ENCODE data around the gene PLOD2.

The PLOD2 gene

GRCh38 chr3:146161663-146162002, 649 bp upstream of the PLOD2 start:
- Histone ChIP-seq H3K4me1 (ENCODE audit: control insufficient read depth in 1 of 2, insufficient read depth in 2 of 2, low read length in 2 of 2) (peaks cover 6 to 11% of the 10 kb centered on the region in 2 experiments), H3K9me3 (ENCODE audit: insufficient read depth, low read depth, low read length) (no peaks in the 10 kb centered on the region), H3K36me3 (ENCODE audit: control insufficient read depth in 1 of 2, insufficient read depth in 2 of 2, low read length in 2 of 2) (no peaks in the 10 kb centered on the region), H2AFZ (ENCODE audit: insufficient read depth, low read length, poor library complexity) (peak overlapping the region; percentile 77), H3K27ac (ENCODE audit: low read depth, low read length) (peak overlapping the region; percentile 91), H3K4me2 (ENCODE audit: low read length) (peak overlapping the region; percentile 83), H2BK5ac (ENCODE audit: low read depth, low read length, poor library complexity) (peak overlapping the region; percentile 90), H2BK120ac (ENCODE audit: insufficient read depth, low read length, poor library complexity) (peak overlapping the region; percentile 56), H3K79me2 (ENCODE audit: control insufficient read depth, insufficient read depth, low read length, poor library complexity) (peaks cover 10% of the 10 kb centered on the region), H3K4ac (ENCODE audit: low read depth, low read length) (peak overlapping the region; percentile 44), H3K18ac (ENCODE audit: low read length) (peak overlapping the region; percentile 92), H3K27me3 (ENCODE audit: insufficient read depth, low read length) (no peaks in the 10 kb centered on the region), H3K14ac (ENCODE audit: low read length) (peak overlapping the region; percentile 81), H4K91ac (ENCODE audit: low read depth, low read length) (peak overlapping the region; percentile 86), H4K12ac (ENCODE audit: low read depth, low read length) (peak overlapping the region; percentile 80), H2BK12ac (ENCODE audit: low read length) (peak overlapping the region; percentile 37), H2AK5ac (ENCODE audit: low read length) (no peak overlapping the region), H3K23ac (ENCODE audit: low read length) (no peak overlapping the region), H3K4me3 (ENCODE audit: low read depth, low read length) (peak overlapping the region; percentile 84), H4K8ac (ENCODE audit: low read depth, low read length) (peak overlapping the region; percentile 90), H3K9ac (ENCODE audit: low read length) (peak overlapping the region; percentile 30), H3K79me1 (ENCODE audit: low read length) (peaks cover 16% of the 10 kb centered on the region)
- WGBS (ENCODE audit: extremely low coverage, insufficient coverage, insufficient read length): no CpG with 5 or more reads among the region's 15 CpGs
- peak; percentile 29 to 50 for DNase-seq

- Histone ChIP-seq H4K12ac (ENCODE audit: low read depth, low read length) (peak overlapping the region; percentile 80), H3K23ac (ENCODE audit: low read length) (no peak overlapping the region), H2AK5ac (ENCODE audit: low read length) (peak overlapping the region; percentile 7), H2AFZ (ENCODE audit: insufficient read depth, low read length, poor library complexity) (peak overlapping the region; percentile 89), H3K14ac (ENCODE audit: low read length) (peak overlapping the region; percentile 95), H2BK120ac (ENCODE audit: insufficient read depth, low read length, poor library complexity) (peak overlapping the region; percentile 80), H3K36me3 (ENCODE audit: control insufficient read depth in 1 of 2, insufficient read depth in 2 of 2, low read length in 2 of 2) (no peaks in the 10 kb centered on the region), H3K4me2 (ENCODE audit: low read length) (peak overlapping the region; percentile 83), H3K4ac (ENCODE audit: low read depth, low read length) (peak overlapping the region; percentile 81), H4K8ac (ENCODE audit: low read depth, low read length) (peak overlapping the region; percentile 90), H3K79me2 (ENCODE audit: control insufficient read depth, insufficient read depth, low read length, poor library complexity) (peaks cover 12% of the 10 kb centered on the region), H2BK5ac (ENCODE audit: low read depth, low read length, poor library complexity) (peak overlapping the region; percentile 90), H3K79me1 (ENCODE audit: low read length) (peaks cover 19% of the 10 kb centered on the region), H4K91ac (ENCODE audit: low read depth, low read length) (peak overlapping the region; percentile 86), H3K9me3 (ENCODE audit: insufficient read depth, low read depth, low read length) (no peaks in the 10 kb centered on the region), H2BK12ac (ENCODE audit: low read length) (peak overlapping the region; percentile 68), H3K4me3 (ENCODE audit: low read depth, low read length) (peak overlapping the region; percentile 84), H3K18ac (ENCODE audit: low read length) (peak overlapping the region; percentile 92), H3K27me3 (ENCODE audit: insufficient read depth, low read length) (no peaks in the 10 kb centered on the region), H3K9ac (ENCODE audit: low read length) (peak overlapping the region; percentile 78), H3K4me1 (ENCODE audit: control insufficient read depth in 1 of 2, insufficient read depth in 2 of 2, low read length in 2 of 2) (peaks cover 8 to 16% of the 10 kb centered on the region in 2 experiments), H3K27ac (ENCODE audit: low read depth, low read length) (peak overlapping the region; percentile 91)
- peak; percentile 48 to 61 for DNase-seq
- WGBS (ENCODE audit: extremely low coverage, insufficient coverage, insufficient read length): no CpG with 5 or more reads among the region's 35 CpGs
Observed at GRCh38 chr3:146160321-146160963, 542 bp downstream of the PLOD2 start.

- no peak overlapping the region for H4K12ac ChIP-seq (ENCODE audit: low read depth, low read length)
- H4K91ac ChIP-seq (ENCODE audit: low read depth, low read length): no peak overlapping the region
- peaks cover 19% of the 10 kb centered on the region for H3K79me1 ChIP-seq (ENCODE audit: low read length)
- no peak overlapping the region for H2BK12ac ChIP-seq (ENCODE audit: low read length)
- peak overlapping the region; percentile 63 for H3K9ac ChIP-seq (ENCODE audit: low read length)
- no CpG with 5 or more reads among the region's 7 CpGs for WGBS (ENCODE audit: extremely low coverage, insufficient coverage, insufficient read length)
- H3K9me3 ChIP-seq (ENCODE audit: insufficient read depth, low read depth, low read length): no peaks in the 10 kb centered on the region
- peak overlapping the region; percentile 91 for H3K27ac ChIP-seq (ENCODE audit: low read depth, low read length)
- H2AK5ac ChIP-seq (ENCODE audit: low read length): no peak overlapping the region
- H3K18ac ChIP-seq (ENCODE audit: low read length): no peak overlapping the region
- no peak overlapping the region for H2BK120ac ChIP-seq (ENCODE audit: insufficient read depth, low read length, poor library complexity)
- H2AFZ ChIP-seq (ENCODE audit: insufficient read depth, low read length, poor library complexity): no peak overlapping the region
- H3K79me2 ChIP-seq (ENCODE audit: control insufficient read depth, insufficient read depth, low read length, poor library complexity): peaks cover 12% of the 10 kb centered on the region
- H4K8ac ChIP-seq (ENCODE audit: low read depth, low read length): no peak overlapping the region
- H3K4ac ChIP-seq (ENCODE audit: low read depth, low read length): no peak overlapping the region
- H3K4me3 ChIP-seq (ENCODE audit: low read depth, low read length): peak overlapping the region; percentile 84
- H3K27me3 ChIP-seq (ENCODE audit: insufficient read depth, low read length): no peaks in the 10 kb centered on the region
- no peak for DNase-seq
- H3K14ac ChIP-seq (ENCODE audit: low read length): no peak overlapping the region
- H3K23ac ChIP-seq (ENCODE audit: low read length): no peak overlapping the region
- no peaks in the 10 kb centered on the region for H3K36me3 ChIP-seq (ENCODE audit: control insufficient read depth in 1 of 2, insufficient read depth in 2 of 2, low read length in 2 of 2)
- no peak overlapping the region for H2BK5ac ChIP-seq (ENCODE audit: low read depth, low read length, poor library complexity)
- H3K4me2 ChIP-seq (ENCODE audit: low read length): peak overlapping the region; percentile 83
- peaks cover 6 to 11% of the 10 kb centered on the region in 2 experiments for H3K4me1 ChIP-seq (ENCODE audit: control insufficient read depth in 1 of 2, insufficient read depth in 2 of 2, low read length in 2 of 2)
Observed at GRCh38 chr3:146159616-146160320, 1.2 kb downstream of the PLOD2 start.

GRCh38 chr3:146159037-146159436, 1.9 kb downstream of the PLOD2 start:
- no CpG with 5 or more reads among the region's 4 CpGs for WGBS (ENCODE audit: extremely low coverage, insufficient coverage, insufficient read length)

More at GRCh38 chr3:146159037-146159436, 1.9 kb downstream of the PLOD2 start:
- H3K4me1 ChIP-seq (ENCODE audit: control insufficient read depth in 1 of 2, insufficient read depth in 2 of 2, low read length in 2 of 2): peaks cover 5 to 11% of the 10 kb centered on the region in 2 experiments
- no peak overlapping the region for H2BK5ac ChIP-seq (ENCODE audit: low read depth, low read length, poor library complexity)
- no peak overlapping the region for H4K91ac ChIP-seq (ENCODE audit: low read depth, low read length)
- H2AFZ ChIP-seq (ENCODE audit: insufficient read depth, low read length, poor library complexity): no peak overlapping the region
- no peak overlapping the region for H3K27ac ChIP-seq (ENCODE audit: low read depth, low read length)
- no peak overlapping the region for H2AK5ac ChIP-seq (ENCODE audit: low read length)
- peak overlapping the region; percentile 82 for H3K4ac ChIP-seq (ENCODE audit: low read depth, low read length)
- no peak for DNase-seq
- H2BK120ac ChIP-seq (ENCODE audit: insufficient read depth, low read length, poor library complexity): no peak overlapping the region
- no peak overlapping the region for H3K18ac ChIP-seq (ENCODE audit: low read length)
- H3K79me2 ChIP-seq (ENCODE audit: control insufficient read depth, insufficient read depth, low read length, poor library complexity): peaks cover 12% of the 10 kb centered on the region
- H3K23ac ChIP-seq (ENCODE audit: low read length): no peak overlapping the region
- no peaks in the 10 kb centered on the region for H3K9me3 ChIP-seq (ENCODE audit: insufficient read depth, low read depth, low read length)
- no peaks in the 10 kb centered on the region for H3K27me3 ChIP-seq (ENCODE audit: insufficient read depth, low read length)
- no peaks in the 10 kb centered on the region for H3K36me3 ChIP-seq (ENCODE audit: control insufficient read depth in 1 of 2, insufficient read depth in 2 of 2, low read length in 2 of 2)
- H3K4me3 ChIP-seq (ENCODE audit: low read depth, low read length): no peak overlapping the region
- H3K14ac ChIP-seq (ENCODE audit: low read length): no peak overlapping the region
- H4K12ac ChIP-seq (ENCODE audit: low read depth, low read length): no peak overlapping the region
- H3K4me2 ChIP-seq (ENCODE audit: low read length): peak overlapping the region; percentile 50
- H3K9ac ChIP-seq (ENCODE audit: low read length): no peak overlapping the region
- H3K79me1 ChIP-seq (ENCODE audit: low read length): peaks cover 19% of the 10 kb centered on the region
- H2BK12ac ChIP-seq (ENCODE audit: low read length): no peak overlapping the region
- H4K8ac ChIP-seq (ENCODE audit: low read depth, low read length): no peak overlapping the region
